WERI-Rb-1 (cell line): ENCODE results near the gene CDK5RAP2.

Experiments used
- DNase-seq: peaks from one replicate; pipeline ENCODE4 v3.0.0-alpha.2; 2020
- H3K27ac ChIP-seq: fragments of 250-450 bp; sonication (Bioruptor Pico); 2 replicates; pipeline ENCODE4 v1.5.1; 2020; ENCODE audit warnings: mild to moderate bottlenecking, moderate library complexity
- H3K27me3 ChIP-seq: fragments of 250-450 bp; sonication (Bioruptor Pico); 2 replicates; pipeline ENCODE4 v1.5.1; 2021; ENCODE audit warnings: mild to moderate bottlenecking, low read depth, moderate library complexity; ENCODE audit not compliant: insufficient read depth, severe bottlenecking
- H3K36me3 ChIP-seq: fragments of 250-450 bp; sonication (Bioruptor Pico); 2 replicates; pipeline ENCODE4 v1.5.1; 2020; ENCODE audit warnings: mild to moderate bottlenecking, moderate library complexity
- H3K4me3 ChIP-seq: 2 replicates; pipeline ENCODE4 v1.5.1; 2011; ENCODE audit warnings: low read depth, mild to moderate bottlenecking, control low read depth, low read length
- H3K9me3 ChIP-seq: fragments of 250-450 bp; sonication (Bioruptor Pico); 2 replicates; pipeline ENCODE4 v1.5.1; 2021; ENCODE audit warnings: mild to moderate bottlenecking, moderate library complexity; ENCODE audit not compliant: severe bottlenecking
- TF ChIP-seq, protein P1 (sequence below): IDR thresholded peaks from 2 replicates; pipeline ENCODE4 v1.5.1; 2011; ENCODE audit warnings: low read depth, mild to moderate bottlenecking, control low read depth, inconsistent platforms, low read length

The CDK5RAP2 gene

DNA sequence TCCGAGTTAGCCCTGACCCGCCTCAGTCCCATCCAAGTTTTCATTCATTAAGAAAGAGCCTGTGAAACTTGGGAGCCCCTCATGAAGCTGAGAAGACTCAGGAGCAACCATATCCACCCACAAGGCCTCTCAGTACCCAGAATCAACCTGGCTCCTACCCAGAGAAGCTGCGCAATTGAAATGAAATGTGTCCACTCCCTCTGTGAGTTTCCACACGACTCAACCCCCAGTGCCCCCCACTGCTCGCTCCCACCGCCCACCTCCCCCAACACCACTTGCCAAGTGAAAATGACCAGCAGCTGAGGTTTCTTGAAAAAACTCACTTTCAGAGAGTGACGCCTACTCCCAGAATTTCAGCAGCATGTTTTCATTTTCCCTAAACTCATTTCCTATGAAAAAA lies 104.6 kb downstream of the CDK5RAP2 start:
- Histone ChIP-seq H3K4me3 (no peak overlapping the region), H3K27me3 (no peaks in the 10 kb centered on the region), H3K27ac (no peak overlapping the region), H3K36me3 (peaks cover 68% of the 10 kb centered on the region), H3K9me3 (no peaks in the 10 kb centered on the region)
- TF ChIP-seq, protein P1, sequence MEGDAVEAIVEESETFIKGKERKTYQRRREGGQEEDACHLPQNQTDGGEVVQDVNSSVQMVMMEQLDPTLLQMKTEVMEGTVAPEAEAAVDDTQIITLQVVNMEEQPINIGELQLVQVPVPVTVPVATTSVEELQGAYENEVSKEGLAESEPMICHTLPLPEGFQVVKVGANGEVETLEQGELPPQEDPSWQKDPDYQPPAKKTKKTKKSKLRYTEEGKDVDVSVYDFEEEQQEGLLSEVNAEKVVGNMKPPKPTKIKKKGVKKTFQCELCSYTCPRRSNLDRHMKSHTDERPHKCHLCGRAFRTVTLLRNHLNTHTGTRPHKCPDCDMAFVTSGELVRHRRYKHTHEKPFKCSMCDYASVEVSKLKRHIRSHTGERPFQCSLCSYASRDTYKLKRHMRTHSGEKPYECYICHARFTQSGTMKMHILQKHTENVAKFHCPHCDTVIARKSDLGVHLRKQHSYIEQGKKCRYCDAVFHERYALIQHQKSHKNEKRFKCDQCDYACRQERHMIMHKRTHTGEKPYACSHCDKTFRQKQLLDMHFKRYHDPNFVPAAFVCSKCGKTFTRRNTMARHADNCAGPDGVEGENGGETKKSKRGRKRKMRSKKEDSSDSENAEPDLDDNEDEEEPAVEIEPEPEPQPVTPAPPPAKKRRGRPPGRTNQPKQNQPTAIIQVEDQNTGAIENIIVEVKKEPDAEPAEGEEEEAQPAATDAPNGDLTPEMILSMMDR: no peak
- no peak for DNase-seq

DNA sequence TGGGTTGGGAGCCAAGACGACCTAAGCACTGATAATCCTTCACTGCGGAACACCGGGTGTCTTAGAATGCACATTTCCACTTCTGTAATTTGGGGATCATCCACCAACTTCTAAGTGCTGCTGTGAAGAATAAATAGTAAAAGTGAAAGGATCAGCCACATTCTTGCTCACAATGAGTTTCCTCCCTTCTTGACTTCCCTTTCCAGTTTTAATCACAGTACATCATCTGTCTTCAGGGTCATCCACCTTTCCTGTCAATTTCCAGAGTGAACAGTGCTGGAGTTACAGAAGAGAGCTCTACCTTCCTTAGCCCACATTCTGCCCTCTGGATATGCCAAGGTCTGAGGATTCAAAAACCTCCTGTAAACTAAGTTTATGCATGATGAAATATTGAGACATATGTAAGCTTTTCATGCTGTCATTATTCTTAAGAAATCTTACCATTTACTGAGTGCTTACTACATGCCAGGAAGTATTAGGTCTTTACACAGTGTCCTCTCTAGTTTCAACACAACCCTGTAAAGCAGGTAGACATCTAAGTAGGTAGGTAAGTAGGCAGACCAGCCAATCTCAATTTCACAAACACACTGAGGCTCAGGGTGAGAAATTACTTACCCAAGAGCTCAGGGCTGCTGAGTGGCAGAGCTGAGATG lies 105.2 kb downstream of the CDK5RAP2 start:
- Histone ChIP-seq H3K36me3 (peaks cover 74% of the 10 kb centered on the region), H3K27me3 (no peaks in the 10 kb centered on the region), H3K9me3 (no peaks in the 10 kb centered on the region), H3K27ac (no peak overlapping the region), H3K4me3 (no peak overlapping the region)
- no peak for DNase-seq
- TF ChIP-seq, protein P1: no peak

DNA sequence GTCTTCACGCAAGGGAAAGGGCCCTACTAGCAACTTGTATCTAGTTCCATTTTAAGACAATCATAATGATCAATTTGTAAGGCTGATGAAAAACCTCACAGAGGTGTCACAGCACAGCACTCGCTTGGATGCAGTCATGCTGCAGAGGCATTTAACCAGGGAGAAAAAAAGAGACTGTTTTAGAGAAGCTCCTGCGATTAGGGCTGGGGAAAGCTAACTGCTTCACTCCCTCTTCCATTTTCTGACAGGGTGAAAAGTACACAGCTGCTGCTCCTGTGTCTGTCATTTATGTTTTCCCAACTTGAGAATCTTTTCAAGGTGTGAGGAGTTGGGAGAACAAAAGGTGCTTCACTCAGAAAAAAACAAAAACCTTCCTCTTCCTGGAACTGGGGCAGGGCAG lies 106.4 kb downstream of the CDK5RAP2 start:
- no peak for DNase-seq
- TF ChIP-seq, protein P1: no peak
- no peaks in the 10 kb centered on the region for H3K9me3 ChIP-seq
- no peak overlapping the region for H3K27ac ChIP-seq
- H3K27me3 ChIP-seq: no peaks in the 10 kb centered on the region
- H3K4me3 ChIP-seq: no peak overlapping the region
- peaks cover 84% of the 10 kb centered on the region for H3K36me3 ChIP-seq

DNA sequence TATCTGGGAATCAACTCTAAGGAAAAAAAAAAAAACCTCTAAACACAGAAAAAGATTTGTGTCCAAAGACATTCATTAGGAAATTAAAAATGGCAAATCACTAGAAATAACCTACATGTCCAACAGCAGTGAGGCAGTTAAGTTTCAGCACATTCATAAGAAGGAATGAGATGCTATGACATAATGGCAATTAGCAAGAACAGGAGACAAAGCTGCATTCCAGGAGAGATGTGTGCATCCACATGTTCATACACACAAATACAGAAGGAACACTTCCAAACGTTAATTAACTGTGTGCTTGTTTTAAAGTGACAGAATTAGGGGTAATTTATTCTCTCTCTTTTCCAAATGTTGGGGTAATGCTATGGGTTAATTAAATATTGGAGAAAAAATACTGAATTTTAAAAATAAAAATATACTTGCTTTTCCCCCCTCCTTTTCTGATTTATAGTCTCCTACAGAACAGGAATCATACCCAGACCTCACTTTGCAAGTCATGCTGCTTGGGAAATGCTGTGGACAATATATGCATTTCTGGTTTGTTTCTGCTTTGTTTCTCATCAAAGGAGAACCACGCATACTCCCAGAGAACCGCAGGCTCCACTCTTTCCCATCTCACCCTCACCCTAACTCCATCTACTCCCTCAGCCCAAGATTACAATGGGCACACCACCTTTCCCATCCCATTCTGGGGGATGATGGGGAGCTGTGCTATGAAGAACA lies 114.1 kb downstream of the CDK5RAP2 start:
- Histone ChIP-seq H3K36me3 (peaks cover 69% of the 10 kb centered on the region), H3K4me3 (no peak overlapping the region), H3K9me3 (no peaks in the 10 kb centered on the region), H3K27me3 (no peaks in the 10 kb centered on the region), H3K27ac (no peak overlapping the region)
- DNase-seq: no peak
- TF ChIP-seq, protein P1: no peak

DNA sequence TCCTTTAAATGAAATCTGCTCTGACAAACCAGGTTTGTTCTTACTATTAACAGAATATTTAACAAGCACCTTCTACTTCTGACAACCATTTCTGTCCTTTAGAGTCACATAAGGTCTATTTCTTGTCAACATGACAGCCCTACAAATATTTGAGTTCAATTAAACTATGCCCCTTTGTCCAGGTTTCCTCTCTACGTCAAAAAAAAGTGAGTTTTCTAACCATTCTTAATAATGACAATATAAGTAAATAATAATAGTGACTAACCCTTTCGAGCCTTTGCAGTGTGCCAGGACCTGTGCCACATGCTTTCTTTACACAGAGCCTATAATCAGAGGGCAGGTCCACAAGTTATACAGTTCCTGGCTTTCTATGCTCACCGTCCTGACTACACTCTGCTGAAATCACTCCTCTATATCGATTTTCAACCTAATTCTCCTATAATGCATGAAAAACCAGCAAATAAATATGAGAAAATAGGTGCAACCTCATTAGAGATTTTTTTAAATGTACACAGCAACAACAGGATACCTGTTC lies 115.0 kb downstream of the CDK5RAP2 start:
- no peaks in the 10 kb centered on the region for H3K27me3 ChIP-seq
- TF ChIP-seq, protein P1: no peak
- no peak overlapping the region for H3K4me3 ChIP-seq
- no peak for DNase-seq
- no peaks in the 10 kb centered on the region for H3K9me3 ChIP-seq
- peaks cover 66% of the 10 kb centered on the region for H3K36me3 ChIP-seq
- H3K27ac ChIP-seq: no peak overlapping the region
